GM13977 (cell line): ENCODE results near the gene MKI67.

Source experiments
- DNase-seq: peaks from one replicate; pipeline ENCODE4 v3.0.0; 2012; ENCODE audit warnings: low spot score
- in situ Hi-C: fragments of 300-500 bp; cut with MboI; formaldehyde crosslinking; loops from one replicate; pipeline ENCODE4 v1.12.0; 2022; ENCODE audit warnings: low sequenced_read_pairs, low pct_unique_long_range_greater_than_20kb, mixed read lengths, inconsistent platforms; ENCODE audit not compliant: unreplicated experiment
- TF ChIP-seq, protein P1 (sequence below): IDR thresholded peaks from 2 replicates; pipeline ENCODE4 v1.5.1; 2012; ENCODE audit warnings: mild to moderate bottlenecking, control low read depth; ENCODE audit not compliant: insufficient read depth; ENCODE audit errors: extremely low read depth, missing control alignments

MKI67 gene

DNA sequence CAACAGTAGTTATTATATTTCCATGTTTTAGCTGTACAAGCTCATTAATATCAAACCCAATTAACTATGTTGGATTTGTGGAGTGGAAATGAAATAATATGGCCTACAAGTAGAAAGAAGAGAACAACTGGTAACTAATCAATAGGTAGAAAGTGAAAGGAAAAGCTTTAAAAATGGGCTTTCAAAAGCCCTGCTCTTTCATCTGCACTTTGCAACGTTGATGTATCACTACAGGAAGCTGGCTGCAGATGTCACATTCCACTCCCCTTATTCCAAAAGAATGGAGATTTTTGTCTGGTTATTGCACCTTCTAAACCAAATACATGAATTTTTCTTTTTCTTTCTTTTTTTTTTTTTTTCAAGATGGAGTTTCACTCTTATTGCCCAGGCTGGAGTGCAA is 11.7 kb upstream of the MKI67 start:
- TF ChIP-seq, protein P1, sequence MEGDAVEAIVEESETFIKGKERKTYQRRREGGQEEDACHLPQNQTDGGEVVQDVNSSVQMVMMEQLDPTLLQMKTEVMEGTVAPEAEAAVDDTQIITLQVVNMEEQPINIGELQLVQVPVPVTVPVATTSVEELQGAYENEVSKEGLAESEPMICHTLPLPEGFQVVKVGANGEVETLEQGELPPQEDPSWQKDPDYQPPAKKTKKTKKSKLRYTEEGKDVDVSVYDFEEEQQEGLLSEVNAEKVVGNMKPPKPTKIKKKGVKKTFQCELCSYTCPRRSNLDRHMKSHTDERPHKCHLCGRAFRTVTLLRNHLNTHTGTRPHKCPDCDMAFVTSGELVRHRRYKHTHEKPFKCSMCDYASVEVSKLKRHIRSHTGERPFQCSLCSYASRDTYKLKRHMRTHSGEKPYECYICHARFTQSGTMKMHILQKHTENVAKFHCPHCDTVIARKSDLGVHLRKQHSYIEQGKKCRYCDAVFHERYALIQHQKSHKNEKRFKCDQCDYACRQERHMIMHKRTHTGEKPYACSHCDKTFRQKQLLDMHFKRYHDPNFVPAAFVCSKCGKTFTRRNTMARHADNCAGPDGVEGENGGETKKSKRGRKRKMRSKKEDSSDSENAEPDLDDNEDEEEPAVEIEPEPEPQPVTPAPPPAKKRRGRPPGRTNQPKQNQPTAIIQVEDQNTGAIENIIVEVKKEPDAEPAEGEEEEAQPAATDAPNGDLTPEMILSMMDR, result no peak
- no peak for DNase-seq
- in situ Hi-C loops, result no loop called here

DNA sequence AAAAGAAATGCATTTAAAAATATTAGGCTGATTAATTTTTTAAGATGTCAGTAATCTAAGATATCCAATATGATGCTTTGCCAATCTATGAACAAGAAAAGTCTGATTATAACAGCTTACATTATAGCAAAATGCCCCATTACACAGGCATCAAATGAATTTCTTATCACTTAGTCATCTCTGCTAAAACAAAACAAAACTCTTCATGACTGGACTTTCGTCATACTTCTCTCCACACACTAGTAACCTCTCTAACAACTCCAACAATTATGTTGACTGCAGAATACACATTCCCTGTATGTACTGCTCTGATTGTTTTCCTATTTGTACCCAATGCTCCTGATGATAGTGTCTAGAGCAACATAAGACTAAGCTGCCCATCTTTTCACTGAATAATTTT is 3.8 kb upstream of the MKI67 start:
- TF ChIP-seq, protein P1, result no peak
- in situ Hi-C loops, result no loop called here
- DNase-seq, result no peak

DNA sequence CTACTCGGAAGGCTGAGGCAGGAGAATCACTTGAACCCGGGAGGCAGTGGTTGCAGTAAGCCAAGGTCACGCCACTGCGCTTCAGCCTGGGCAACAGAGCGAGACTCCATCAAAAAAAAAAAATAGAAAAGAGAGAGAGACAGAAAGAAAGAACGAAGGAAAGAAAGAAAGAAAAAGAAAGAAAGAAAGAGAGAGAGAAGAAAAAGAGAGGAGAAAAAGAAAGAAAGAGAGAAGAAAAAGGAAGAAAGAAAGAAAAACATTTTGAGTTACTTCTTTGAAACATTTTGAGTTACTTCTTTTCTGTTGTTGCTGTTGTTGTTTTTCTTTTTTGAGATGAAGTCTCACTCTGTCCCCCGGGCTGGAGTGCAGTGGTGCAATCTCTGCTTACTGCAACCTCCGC is 2.4 kb upstream of the MKI67 start:
- in situ Hi-C loops, result no loop called here
- DNase-seq, result no peak
- TF ChIP-seq, protein P1, result no peak

DNA sequence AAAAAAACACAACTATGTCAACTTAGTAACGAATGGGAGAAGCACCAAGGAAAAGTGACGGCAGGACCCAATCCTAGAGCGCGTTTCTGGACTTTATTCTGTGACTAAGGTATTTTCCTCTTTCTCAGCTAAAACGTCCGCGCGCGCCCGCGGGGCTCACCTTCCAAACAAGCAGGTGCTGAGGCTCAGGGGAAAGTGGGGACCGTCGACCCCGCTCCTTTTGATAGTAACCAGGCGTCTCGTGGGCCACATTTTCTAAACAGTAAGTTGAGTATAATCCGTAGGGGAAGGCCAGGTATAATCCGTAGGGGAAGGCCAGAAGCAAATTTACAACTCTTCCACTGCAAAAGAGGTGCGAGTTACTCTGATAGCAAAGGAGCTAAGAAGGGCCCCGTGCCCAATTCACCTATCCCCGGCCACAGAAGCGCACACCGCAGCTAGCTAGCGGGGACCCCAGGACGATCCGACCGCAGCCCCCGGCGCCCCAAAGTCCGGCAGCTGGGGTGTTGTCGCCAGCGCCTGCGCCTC is 743 bp downstream of the MKI67 start:
- no peak for DNase-seq
- in situ Hi-C loops, result no loop called here
- TF ChIP-seq, protein P1, result no peak

DNA sequence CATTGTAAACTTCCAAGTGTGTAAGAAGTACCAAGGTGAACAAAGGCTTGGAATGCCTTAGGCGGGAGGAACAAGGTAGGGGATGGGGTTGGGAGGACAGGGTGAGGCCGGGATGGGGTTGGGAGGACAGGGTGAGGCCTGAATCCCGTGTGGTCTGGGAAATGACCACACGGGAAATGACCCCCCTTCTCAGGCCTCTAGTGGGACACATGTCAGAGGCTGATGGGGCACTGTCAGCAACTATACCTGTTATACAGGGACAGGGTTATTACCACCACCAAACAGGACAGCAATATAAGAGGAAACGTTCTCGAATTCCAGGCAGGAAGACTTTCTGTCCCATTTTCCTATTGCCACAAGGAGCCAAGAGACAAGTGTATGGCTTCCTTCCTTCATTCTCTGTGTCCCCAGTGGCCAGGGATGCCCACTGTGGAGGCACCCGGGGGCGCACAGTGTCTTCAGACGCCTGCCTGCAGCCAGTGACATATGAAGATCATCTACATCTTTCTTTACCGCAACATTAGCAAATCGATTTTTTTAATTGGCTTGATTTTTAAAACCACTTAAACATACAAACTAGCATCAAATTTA is 1.3 kb downstream of the MKI67 start:
- DNase-seq, result no peak
- in situ Hi-C loops, result no loop called here
- TF ChIP-seq, protein P1, result no peak

DNA sequence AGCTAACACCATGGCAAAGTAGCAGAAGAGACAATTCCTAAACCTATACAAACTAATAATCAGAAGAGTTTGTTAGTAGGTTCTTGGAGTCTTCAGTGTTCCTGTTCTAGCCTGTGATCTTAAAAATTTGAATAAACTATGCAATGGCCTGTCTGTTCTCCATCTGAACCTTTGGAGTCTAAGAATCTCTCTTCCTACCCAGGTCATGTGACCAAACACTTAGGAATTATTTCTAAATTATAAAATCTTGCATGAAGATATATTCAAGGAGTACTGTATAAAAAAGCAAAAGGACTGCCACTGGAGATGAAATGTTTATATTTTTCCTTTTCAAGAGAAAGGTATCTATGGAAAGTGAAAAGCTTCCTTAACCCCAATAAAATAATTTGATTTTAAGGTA is 2.4 kb downstream of the MKI67 start:
- DNase-seq, result no peak
- TF ChIP-seq, protein P1, result no peak
- in situ Hi-C loops, result no loop called here
